ENCODE data around the gene SH3RF1.

GRCh38 chr4:169098969-169099690 lies 171.6 kb downstream of the SH3RF1 start:
- TF ChIP-seq, protein P1, sequence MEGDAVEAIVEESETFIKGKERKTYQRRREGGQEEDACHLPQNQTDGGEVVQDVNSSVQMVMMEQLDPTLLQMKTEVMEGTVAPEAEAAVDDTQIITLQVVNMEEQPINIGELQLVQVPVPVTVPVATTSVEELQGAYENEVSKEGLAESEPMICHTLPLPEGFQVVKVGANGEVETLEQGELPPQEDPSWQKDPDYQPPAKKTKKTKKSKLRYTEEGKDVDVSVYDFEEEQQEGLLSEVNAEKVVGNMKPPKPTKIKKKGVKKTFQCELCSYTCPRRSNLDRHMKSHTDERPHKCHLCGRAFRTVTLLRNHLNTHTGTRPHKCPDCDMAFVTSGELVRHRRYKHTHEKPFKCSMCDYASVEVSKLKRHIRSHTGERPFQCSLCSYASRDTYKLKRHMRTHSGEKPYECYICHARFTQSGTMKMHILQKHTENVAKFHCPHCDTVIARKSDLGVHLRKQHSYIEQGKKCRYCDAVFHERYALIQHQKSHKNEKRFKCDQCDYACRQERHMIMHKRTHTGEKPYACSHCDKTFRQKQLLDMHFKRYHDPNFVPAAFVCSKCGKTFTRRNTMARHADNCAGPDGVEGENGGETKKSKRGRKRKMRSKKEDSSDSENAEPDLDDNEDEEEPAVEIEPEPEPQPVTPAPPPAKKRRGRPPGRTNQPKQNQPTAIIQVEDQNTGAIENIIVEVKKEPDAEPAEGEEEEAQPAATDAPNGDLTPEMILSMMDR (IDR thresholded peaks at IDR 0.05; ENCODE audit: borderline replicate concordance, extremely low read depth, low read length, poor library complexity, severe bottlenecking), result no peak
- TF ChIP-seq EZH2 (IDR thresholded peaks at IDR 0.05; ENCODE audit: borderline replicate concordance, low read depth, low read length, severe bottlenecking), result no peak

Data from DND-41 (cell line).